Heart right ventricle (tissue), 16 donors: ENCODE data around the gene SAMMSON. TPM values are rescaled to one million over a fixed set of nuclear protein-coding genes. Genes with fewer than 3 reads are reported as not detected.

Source experiments
- ATAC-seq, 8 donors: fragments of 200-7000 bp; cut with Tn5 transposase; one replicate each; pipeline ENCODE4 v1.9.1; 2020; ENCODE audit warnings: mild to moderate bottlenecking in 8 of 8, moderate library complexity in 8 of 8, moderate number of reproducible peaks in 1 of 8
- DNase-seq, 2 donors: peaks; one replicate each; pipeline ENCODE4 v3.0.0-alpha.2; 2020
- H3K27ac ChIP-seq, 10 donors: fragments of 200-600 bp; sonication (generic) in 2 of 10; one replicate each; pipeline versions ENCODE4 v1.5.0 to v1.8.0; 2020 to 2022; ENCODE audit warnings: mild to moderate bottlenecking in 3 of 10
- H3K27me3 ChIP-seq, 7 donors: fragments of 200-600 bp; one replicate each; pipeline ENCODE4 v1.8.0; 2021 to 2022; ENCODE audit warnings: mild to moderate bottlenecking in 2 of 7
- H3K36me3 ChIP-seq, 9 donors: fragments of 200-600 bp; sonication (generic) in 1 of 9; one replicate each; pipeline versions ENCODE4 v1.5.0 to v1.8.0; 2020 to 2022; ENCODE audit warnings: mild to moderate bottlenecking in 2 of 9
- H3K4me1 ChIP-seq, 9 donors: fragments of 200-600 bp; sonication (generic) in 1 of 9; one replicate each; pipeline versions ENCODE4 v1.5.0 to v1.8.0; 2020 to 2022; ENCODE audit warnings: mild to moderate bottlenecking in 4 of 9
- H3K4me3 ChIP-seq, 10 donors: fragments of 200-600 bp; sonication (generic) in 2 of 10; one replicate each; pipeline versions ENCODE4 v1.5.0 to v1.8.0; 2020 to 2022; ENCODE audit warnings: mild to moderate bottlenecking in 7 of 10, moderate library complexity in 2 of 10
- H3K9me3 ChIP-seq, 11 donors: fragments of 200-600 bp in 10 of 11; sonication (generic) in 2 of 11; one replicate each; pipeline versions ENCODE4 v1.5.0 to v1.8.0; 2013 to 2022; ENCODE audit warnings: mild to moderate bottlenecking in 2 of 11, control low read depth in 1 of 11, moderate library complexity in 1 of 11
- CTCF ChIP-seq, 9 donors: fragments of 200-600 bp; sonication (generic) in 2 of 9; IDR thresholded peaks; one replicate each; pipeline versions ENCODE4 v1.5.0 to v1.8.0; 2021 to 2022; ENCODE audit warnings: antibody characterized with exemption in 9 of 9, mild to moderate bottlenecking in 5 of 9, moderate library complexity in 1 of 9
- WGBS, 2 donors: extraction: QIAGEN DNeasy Blood & Tissue Kit; methylation state at CpG; one replicate each; pipeline ENCODE4 v1.1.7; 2013; ENCODE audit warnings: inconsistent platforms in 1 of 2; 5-methylcytosine and 5-hydroxymethylcytosine counted together
- intact Hi-C, 10 donors: fragments of 100-400 bp; cut with DNase I; formaldehyde crosslinking; loops; one replicate each; pipeline versions ENCODE4 v1.11.1 to v1.14.2; 2022
- polyA plus RNA-seq, 2 donors: library from polyadenylated mRNA; stranded (reverse); fragments of 200-250 nt; gene quantifications; one replicate each; pipeline ENCODE4 v1.2.3, GENCODE V29; 2013
- total RNA-seq, 10 donors: library from RNA; stranded (reverse); fragmentation: NEBNext Ultra II Directional in 3 of 10; extraction: Animal tissue kit (Norgen Biotek cat#: 25700) in 3 of 10; gene quantifications; one replicate each; pipeline versions ENCODE4 v1.2.1 to v1.2.4, GENCODE V29; 2021 to 2023
- donor health status: Arrhythmogenic right ventricular cardiomyopathy.
- donor health status: ischemic (EF 13 %, LVEDD 7.1; RV severe dilation, severe dysfunction).
- donor health status: healthy with polysubstance abuse.
- donor health status: DM: no; HTN: yes; CAD: no.
- donor health status: DM: no; HTN: no; CAD: no.
- donor health status: ischemic (EF 25% LVEDD 6.9; RV normal size, moderate dysfunction).
- donor health status: ischemic (EF 25% LVEDD 5.7; RV mildly dilated, moderate dysfunction).
- donor health status: healthy.
- donor health status: DM: yes; HTN: yes; CAD: no.
- donor health status: Ischemic cardiomyopathy.
- donor health status: ischemic (EF 35%, LVEDD 5.7; RV mildly dilated, moderate dysfunction).
- donor health status: nonischemic (EF 11% LVEDD 7.7; RV severe dilation, severe dysfunction).
- donor health status: DM: yes; HTN: yes; CAD: no.
- donor health status: PGD.
- donor health status: ischemic (EF 29% LVEDD 5.4; RV normal size, mild dysfunction).
- donor health status: nonischemic (EF 23%, LVEDD 6.1; RV moderate dilation, normal function).

SAMMSON gene
- total and polyA plus RNA-seq, 12 donors: 0.32 TPM; not detected in 11

GRCh38 chr3:70053293-70053692 is 53.8 kb downstream of the SAMMSON start:
- H3K9me3 ChIP-seq: no peaks in the 10 kb centered on the region
- no peak overlapping the region for H3K4me3 ChIP-seq
- ATAC-seq (no peak), DNase-seq (no peak)
- no peaks in the 10 kb centered on the region for H3K36me3 ChIP-seq
- TF ChIP-seq CTCF (IDR thresholded peaks at IDR 0.05): no peak
- H3K27me3 ChIP-seq: peaks cover 0 to 19% (median 0%) of the 10 kb centered on the region in 7 donors
- intact Hi-C loops: no loop called here
- 59 to 68% methylated on average over 1 of the region's 1 CpG for WGBS, 2 donors
- H3K27ac ChIP-seq: no peak overlapping the region
- H3K4me1 ChIP-seq: no peaks in the 10 kb centered on the region

- no peak for TF ChIP-seq CTCF (IDR thresholded peaks at IDR 0.05)
Measured at GRCh38 chr3:70056081-70056480, 56.5 kb downstream of the SAMMSON start.

DNA sequence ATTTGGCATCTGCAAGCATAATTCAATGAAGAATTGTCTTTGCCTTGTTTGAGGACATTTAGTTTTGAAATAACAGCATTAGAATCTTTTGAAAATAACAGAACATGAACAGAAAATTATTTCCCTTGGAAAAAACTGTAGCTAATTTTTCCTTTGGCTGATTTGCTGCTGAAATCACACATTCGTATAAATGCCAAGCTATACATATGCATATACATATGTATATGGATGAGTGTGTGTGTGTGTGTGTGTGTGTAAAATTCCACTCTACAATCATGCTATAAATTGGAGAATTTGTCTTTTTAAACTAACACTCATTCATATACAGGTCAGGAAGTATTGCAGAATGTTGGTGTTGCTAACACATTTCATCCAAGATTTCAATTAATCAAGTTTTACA is 57.9 kb downstream of the SAMMSON start:
- ATAC-seq (no peak), DNase-seq (no peak)
- no peak overlapping the region for H3K4me3 ChIP-seq
- H3K27ac ChIP-seq: no peak overlapping the region
- no peaks in the 10 kb centered on the region for H3K9me3 ChIP-seq
- no peak for TF ChIP-seq CTCF (IDR thresholded peaks at IDR 0.05)
- H3K4me1 ChIP-seq: no peaks in the 10 kb centered on the region
- H3K27me3 ChIP-seq: peaks cover 0 to 18% (median 0%) of the 10 kb centered on the region in 7 donors
- no peaks in the 10 kb centered on the region for H3K36me3 ChIP-seq
- intact Hi-C loops: no loop called here
- 83 to 90% methylated on average over 1 of the region's 1 CpG for WGBS, 2 donors

More at GRCh38 chr3:70056081-70056480, 56.5 kb downstream of the SAMMSON start:
- Histone ChIP-seq H3K9me3 (no peaks in the 10 kb centered on the region), H3K27me3 (peaks cover 0 to 19% (median 0%) of the 10 kb centered on the region in 7 donors), H3K36me3 (no peaks in the 10 kb centered on the region), H3K4me1 (no peaks in the 10 kb centered on the region), H3K4me3 (no peak overlapping the region), H3K27ac (no peak overlapping the region)
- no peak for ATAC-seq
- intact Hi-C loops: no loop called here
- DNase-seq: no peak
- 87 to 96% methylated on average over 3 of the region's 3 CpGs for WGBS, 2 donors

DNA sequence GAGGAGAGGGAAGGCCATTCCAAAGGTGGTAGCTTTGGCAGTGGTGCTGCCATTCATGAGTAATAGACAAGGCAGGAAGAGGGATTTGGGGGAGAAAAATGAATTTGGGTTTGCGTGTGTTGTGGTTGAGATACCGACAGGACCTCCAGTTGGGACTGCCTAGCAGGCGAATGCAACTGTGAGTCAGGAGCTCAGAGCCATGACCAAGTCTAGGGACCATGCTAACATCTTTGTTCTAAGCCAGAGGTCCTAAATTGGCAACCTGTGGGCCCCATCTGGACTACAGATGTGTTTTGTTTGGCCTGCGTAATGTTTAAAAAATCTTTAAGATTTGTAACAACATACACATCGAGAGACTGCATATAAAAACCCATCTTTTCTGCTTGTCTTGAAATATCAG is 61.6 kb downstream of the SAMMSON start:
- Histone ChIP-seq H3K4me1 (peaks cover 0 to 6% (median 0%) of the 10 kb centered on the region in 9 donors), H3K27me3 (no peaks in the 10 kb centered on the region), H3K27ac (no peak overlapping the region), H3K9me3 (no peaks in the 10 kb centered on the region), H3K4me3 (no peak overlapping the region), H3K36me3 (no peaks in the 10 kb centered on the region)
- no peak for DNase-seq
- intact Hi-C loops: loop anchor here in 3 of 10 donors (10.0 kb wide), 2 partner anchors 294 to 1594 kb away; no protein-coding TSS in a partner anchor
- 89 to 92% methylated on average over 5 of the region's 5 CpGs for WGBS, 2 donors
- TF ChIP-seq CTCF (IDR thresholded peaks at IDR 0.05): no peak
- ATAC-seq: no peak
